GM21576 (cell line): ENCODE data around the gene CHST7.

Source experiments
- ATAC-seq: cut with Tn5 transposase; IDR thresholded peaks from one replicate; pipeline ENCODE4 v1.9.1; 2021; ENCODE audit warnings: mild to moderate bottlenecking, moderate library complexity; ENCODE audit not compliant: unreplicated experiment

The CHST7 gene

GRCh38 chrX:46645614-46646013, 72.0 kb downstream of the CHST7 start:
- no peak for ATAC-seq

GRCh38 chrX:46647251-46647650, 73.7 kb downstream of the CHST7 start:
- no peak for ATAC-seq
